HFF-Myc (cell line): ENCODE results near the gene HSPG2.

ENCODE experiments used
- DNase-seq: peaks from one replicate; pipeline ENCODE4 v3.0.0-alpha.2; 2011; ENCODE audit warnings: low read depth; ENCODE audit errors: extremely low read depth
- H3K4me3 ChIP-seq: replicated peaks from 2 replicates; pipeline ENCODE4 v1.5.1; 2011; ENCODE audit warnings: low read depth, mild to moderate bottlenecking, control low read depth, low read length
- TF ChIP-seq, protein P1 (sequence below): IDR thresholded peaks from 2 replicates; pipeline ENCODE4 v1.5.1; 2012; ENCODE audit warnings: mild to moderate bottlenecking, low read depth, low read length, control low read depth; ENCODE audit errors: missing control alignments

Gene HSPG2

GRCh38 chr1:21899987-21900386, 37.1 kb downstream of the HSPG2 start:
- TF ChIP-seq, protein P1, sequence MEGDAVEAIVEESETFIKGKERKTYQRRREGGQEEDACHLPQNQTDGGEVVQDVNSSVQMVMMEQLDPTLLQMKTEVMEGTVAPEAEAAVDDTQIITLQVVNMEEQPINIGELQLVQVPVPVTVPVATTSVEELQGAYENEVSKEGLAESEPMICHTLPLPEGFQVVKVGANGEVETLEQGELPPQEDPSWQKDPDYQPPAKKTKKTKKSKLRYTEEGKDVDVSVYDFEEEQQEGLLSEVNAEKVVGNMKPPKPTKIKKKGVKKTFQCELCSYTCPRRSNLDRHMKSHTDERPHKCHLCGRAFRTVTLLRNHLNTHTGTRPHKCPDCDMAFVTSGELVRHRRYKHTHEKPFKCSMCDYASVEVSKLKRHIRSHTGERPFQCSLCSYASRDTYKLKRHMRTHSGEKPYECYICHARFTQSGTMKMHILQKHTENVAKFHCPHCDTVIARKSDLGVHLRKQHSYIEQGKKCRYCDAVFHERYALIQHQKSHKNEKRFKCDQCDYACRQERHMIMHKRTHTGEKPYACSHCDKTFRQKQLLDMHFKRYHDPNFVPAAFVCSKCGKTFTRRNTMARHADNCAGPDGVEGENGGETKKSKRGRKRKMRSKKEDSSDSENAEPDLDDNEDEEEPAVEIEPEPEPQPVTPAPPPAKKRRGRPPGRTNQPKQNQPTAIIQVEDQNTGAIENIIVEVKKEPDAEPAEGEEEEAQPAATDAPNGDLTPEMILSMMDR = no peak
- H3K4me3 ChIP-seq = no peak overlapping the region
- no peak for DNase-seq

DNA sequence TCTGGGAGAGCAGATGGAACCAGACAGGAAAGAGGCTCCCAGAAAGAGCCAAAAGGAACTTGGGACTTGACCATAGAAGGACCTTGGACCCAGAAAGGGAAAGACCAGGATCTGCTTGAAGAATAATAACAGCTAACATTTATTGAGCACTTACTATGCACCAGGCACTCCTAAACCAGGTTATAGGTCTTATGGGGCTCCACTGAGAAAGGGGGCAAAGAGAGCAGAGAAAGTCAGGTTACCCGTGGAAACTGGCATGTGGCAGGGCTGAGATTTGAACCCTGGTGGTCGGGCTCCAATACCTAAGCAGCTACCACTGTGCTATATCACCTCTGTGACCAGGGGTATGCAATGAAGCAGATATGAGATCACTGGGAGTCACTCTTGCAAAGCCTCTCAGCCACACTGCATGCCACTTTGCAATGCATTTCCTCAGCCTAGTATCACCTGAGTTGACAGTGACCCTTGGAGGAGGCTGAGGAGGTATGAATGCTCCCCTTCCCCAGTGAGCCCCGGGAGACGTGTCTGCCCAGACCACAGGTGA, 37.8 kb downstream of the HSPG2 start:
- H3K4me3 ChIP-seq = no peak overlapping the region
- DNase-seq = no peak
- TF ChIP-seq, protein P1 = no peak

DNA sequence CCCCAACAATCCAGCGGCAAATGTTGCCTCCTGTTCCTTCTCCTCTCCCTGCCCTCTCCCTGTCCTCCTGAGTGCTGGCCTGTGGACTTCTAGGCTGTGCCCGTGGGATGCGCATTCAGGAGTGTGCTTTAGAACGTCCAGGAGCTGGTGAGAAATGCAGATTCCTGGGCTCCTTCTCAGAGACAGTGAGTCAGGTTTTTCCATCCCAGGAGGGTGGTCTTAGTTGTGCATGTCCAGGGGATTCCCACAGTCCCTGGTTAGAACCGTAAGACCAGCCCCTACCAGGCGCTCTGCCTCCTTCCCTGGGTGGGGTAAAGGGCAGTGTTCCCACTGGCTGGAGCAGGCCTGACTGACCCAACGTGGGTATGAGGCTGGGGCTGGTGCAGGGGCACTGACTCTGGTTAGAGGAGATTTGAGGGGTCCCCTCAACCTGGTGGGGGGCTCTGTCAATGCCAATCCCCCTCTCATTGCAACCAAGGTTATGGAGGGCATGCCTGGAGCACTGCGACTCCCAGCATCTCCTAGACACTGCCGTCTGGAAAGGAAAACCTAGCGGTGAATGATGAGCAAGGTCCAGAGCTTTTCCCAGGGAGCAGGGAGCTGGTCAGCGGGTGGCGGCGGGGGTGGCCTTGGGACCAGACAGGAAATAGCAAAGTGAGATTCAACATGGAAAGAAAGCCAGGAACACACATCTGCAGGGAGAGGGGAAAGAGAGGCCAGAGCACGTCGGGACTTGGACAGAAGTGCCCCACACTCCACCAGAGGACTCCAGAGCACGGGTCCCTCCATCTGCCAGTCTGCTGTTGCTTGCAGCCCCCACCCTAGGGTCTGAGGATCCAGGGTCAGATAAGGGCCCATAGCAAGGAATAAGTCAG, 38.5 kb downstream of the HSPG2 start:
- no peak for DNase-seq
- TF ChIP-seq, protein P1 = no peak

DNA sequence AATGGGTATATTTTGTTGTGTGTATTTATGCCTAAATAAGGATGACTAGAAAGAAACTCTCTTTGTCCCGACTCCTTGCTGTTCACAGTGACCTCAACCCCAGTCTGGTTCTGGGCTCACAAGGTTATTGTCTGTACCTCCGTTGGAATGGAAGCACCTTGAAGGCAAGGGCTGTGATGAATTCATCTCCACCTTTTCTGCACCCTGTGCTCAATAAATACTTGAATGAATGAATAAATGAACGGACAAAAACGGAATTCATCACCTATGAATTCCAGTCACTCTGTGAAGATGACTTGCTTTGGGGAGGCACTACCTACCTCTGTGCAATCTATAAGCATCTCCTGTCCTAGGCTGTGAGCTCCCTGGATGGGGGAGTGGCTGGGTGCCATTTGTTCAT, 39.3 kb downstream of the HSPG2 start:
- no peak for DNase-seq
- TF ChIP-seq, protein P1 = no peak

More for the DNA sequence above, 38.5 kb downstream of the HSPG2 start:
- no peak overlapping the region for H3K4me3 ChIP-seq

DNA sequence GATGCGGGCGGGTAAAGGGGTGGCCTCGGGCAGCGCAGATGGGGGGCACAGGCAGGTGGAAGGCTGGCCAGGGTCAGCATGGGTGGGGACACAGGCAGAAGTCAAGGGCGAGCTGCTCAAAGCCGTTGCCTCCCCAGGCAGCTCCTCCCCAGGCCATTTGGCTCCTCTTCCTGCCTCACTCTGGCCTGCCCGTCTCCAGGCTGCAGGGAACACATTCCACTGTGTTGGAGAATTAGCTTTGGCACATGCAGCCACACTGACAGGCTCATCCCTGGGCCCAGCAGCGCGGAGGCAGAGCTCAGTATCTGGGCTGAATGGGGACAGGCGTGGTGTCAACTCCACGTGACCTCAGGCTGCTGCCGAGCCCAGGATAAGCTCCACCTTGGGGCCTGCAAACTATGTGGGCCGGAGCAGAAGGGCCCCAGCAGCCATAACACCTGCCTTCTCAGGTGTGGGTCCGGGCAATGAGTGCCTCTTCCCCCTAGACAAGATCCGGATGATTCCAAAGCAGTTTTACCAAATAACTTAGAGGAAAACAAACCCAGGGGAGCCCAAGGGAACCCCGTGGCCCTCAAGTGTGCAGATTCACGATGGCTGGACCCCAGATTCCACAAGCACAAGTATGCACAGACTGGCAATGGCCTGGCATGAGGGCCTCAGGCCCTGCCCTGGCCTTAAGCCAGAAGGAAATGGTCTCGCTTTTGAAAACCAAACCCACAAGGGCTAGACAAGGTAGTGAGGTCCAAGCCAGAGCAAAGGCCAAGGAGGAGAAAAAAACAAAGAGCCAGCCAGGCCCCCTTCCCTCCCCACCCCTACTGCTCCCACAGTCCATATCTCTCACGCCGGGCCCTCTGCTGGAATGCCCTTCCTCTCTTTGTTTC, 40.2 kb downstream of the HSPG2 start:
- TF ChIP-seq, protein P1 = no peak
- H3K4me3 ChIP-seq = no peak overlapping the region

More for the DNA sequence above, 39.3 kb downstream of the HSPG2 start:
- no peak overlapping the region for H3K4me3 ChIP-seq

GRCh38 chr1:21896026-21896425, 41.1 kb downstream of the HSPG2 start:
- no peak overlapping the region for H3K4me3 ChIP-seq
- TF ChIP-seq, protein P1 = no peak

More for the DNA sequence above, 40.2 kb downstream of the HSPG2 start:
- no peak for DNase-seq

More at GRCh38 chr1:21896026-21896425, 41.1 kb downstream of the HSPG2 start:
- DNase-seq = no peak
